DND-41 (cell line): ENCODE results near the gene SLC39A8.

Experiments
- CTCF ChIP-seq: IDR thresholded peaks from 2 replicates; pipeline ENCODE4 v1.5.1; 2012; ENCODE audit warnings: borderline replicate concordance, low read length, moderate library complexity, mild to moderate bottlenecking; ENCODE audit not compliant: poor library complexity, severe bottlenecking; ENCODE audit errors: extremely low read depth
- EZH2 ChIP-seq: IDR thresholded peaks from 3 replicates; pipeline ENCODE4 v1.6.1; 2012; ENCODE audit warnings: borderline replicate concordance, low read depth, mild to moderate bottlenecking, moderate library complexity, low read length, inconsistent platforms; ENCODE audit not compliant: severe bottlenecking

GRCh38 chr4:102268355-102268754 is 76.9 kb downstream of the SLC39A8 start:
- no peak for TF ChIP-seq CTCF
- TF ChIP-seq EZH2, result no peak
